GM12891 (cell line): Measurements from ENCODE around the gene PDGFD.

ENCODE experiments used
- POLR2A ChIP-seq: IDR thresholded peaks from 2 replicates; pipeline ENCODE4 v1.6.1; 2011; ENCODE audit warnings: low read depth, low read length, control low read depth
- POLR2AphosphoS5 ChIP-seq: IDR thresholded peaks from 2 replicates; pipeline ENCODE4 v1.6.1; 2011; ENCODE audit warnings: low read depth, low read length, control low read depth
- TAF1 ChIP-seq: IDR thresholded peaks from 2 replicates; pipeline ENCODE4 v1.6.1; 2011; ENCODE audit warnings: low read depth, low read length, control low read depth

- TF ChIP-seq POLR2AphosphoS5 (no peak), TAF1 (no peak), POLR2A (no peak)
Observed at GRCh38 chr11:104118105-104118744, 45.7 kb downstream of the PDGFD start.
